Suprapubic skin (tissue), 4 donors: ENCODE results near the gene NCOA5. TPM values are rescaled to one million over a fixed set of nuclear protein-coding genes. Genes with fewer than 3 reads are reported as not detected.
A peak's percentile ranks its signal among the peaks of the same experiment; 100 is the strongest.

Experiments
- DNase-seq, 2 donors: peaks; one replicate each; pipeline ENCODE4 v3.0.0-alpha.2; 2019; ENCODE audit warnings: low spot score in 2 of 2
- H3K27ac ChIP-seq: fragments of 200-600 bp; sonication (generic); one replicate; pipeline ENCODE4 v1.5.1; 2019
- H3K27me3 ChIP-seq: fragments of 200-600 bp; sonication (generic); one replicate; pipeline ENCODE4 v1.5.1; 2019
- H3K36me3 ChIP-seq: fragments of 200-600 bp; sonication (generic); one replicate; pipeline ENCODE4 v1.5.1; 2019
- H3K4me1 ChIP-seq: fragments of 200-600 bp; sonication (generic); one replicate; pipeline ENCODE4 v1.5.1; 2019
- H3K4me3 ChIP-seq: fragments of 200-600 bp; sonication (generic); one replicate; pipeline ENCODE4 v1.5.1; 2019; ENCODE audit warnings: mild to moderate bottlenecking
- H3K9me3 ChIP-seq: fragments of 200-600 bp; sonication (generic); one replicate; pipeline ENCODE4 v1.5.1; 2019
- CTCF ChIP-seq, 2 donors: fragments of 200-600 bp in 1 of 2; fragments of 450-650 bp in 1 of 2; sonication (generic) in 1 of 2; IDR thresholded peaks; one replicate each; pipeline ENCODE4 v1.5.1; 2016 to 2019; ENCODE audit warnings: antibody characterized with exemption in 2 of 2, mild to moderate bottlenecking in 1 of 2, moderate library complexity in 1 of 2
- EP300 ChIP-seq: sonication (generic); formaldehyde crosslinking; IDR thresholded peaks from one replicate; pipeline ENCODE4 v1.6.1; 2017; ENCODE audit warnings: antibody characterized with exemption
- POLR2A ChIP-seq, 2 donors: fragments of 450-650 bp; IDR thresholded peaks; one replicate each; pipeline ENCODE4 v1.6.1; 2017; ENCODE audit warnings: antibody characterized with exemption in 2 of 2, mild to moderate bottlenecking in 2 of 2, moderate library complexity in 2 of 2
- POLR2AphosphoS5 ChIP-seq, 3 donors: sonication (generic); formaldehyde crosslinking; IDR thresholded peaks; one replicate each; pipeline ENCODE4 v1.6.1; 2017; ENCODE audit warnings: antibody characterized with exemption in 3 of 3
- WGBS: methylation state at CpG from one replicate; pipeline ENCODE4 v1.1.5; 2018; 5-methylcytosine and 5-hydroxymethylcytosine counted together
- total RNA-seq, 4 donors: library from RNA; depleted of rRNA; stranded (reverse); fragments of >200 nt; gene quantifications; one replicate each; pipeline ENCODE4 v1.1.0, GENCODE V29; 2016

Gene NCOA5
- 10 to 100 TPM; 23.2 to 30.1 (median 25.2) TPM for total RNA-seq

GRCh38 chr20:46089417-46090388 is at the start of gene NCOA5:
NCOA5 (minus strand) TSS chr20:46089962; CDS start chr20:46079424, 10,538 bp downstream.
- Histone ChIP-seq H3K27ac (peak within 1 kb of the TSS; percentile 98), H3K27me3 (no peaks in the 10 kb centered on the region), H3K4me1 (peaks cover 48% of the 10 kb centered on the region), H3K4me3 (peak within 1 kb of the TSS; percentile 84), H3K36me3 (no peaks in the 10 kb centered on the region), H3K9me3 (no peaks in the 10 kb centered on the region)
- under 1% methylated on average over 24 of the region's 100 CpGs for WGBS
- peak; percentile 95 to 96 for DNase-seq
- no peak for TF ChIP-seq CTCF (IDR thresholded peaks at IDR 0.05)
- TF ChIP-seq POLR2AphosphoS5 (IDR thresholded peaks at IDR 0.05), result peak; percentile 64 to 94 (median 72)
- peak; percentile 92 to 95 for TF ChIP-seq POLR2A (IDR thresholded peaks at IDR 0.05)

- H3K27ac ChIP-seq, result peak overlapping the region; percentile 44
- no peaks in the 10 kb centered on the region for H3K9me3 ChIP-seq
- H3K4me3 ChIP-seq, result no peak overlapping the region
- no peak for TF ChIP-seq POLR2A (IDR thresholded peaks at IDR 0.05)
- TF ChIP-seq CTCF (IDR thresholded peaks at IDR 0.05), result no peak
- TF ChIP-seq EP300, result no peak
- no peaks in the 10 kb centered on the region for H3K36me3 ChIP-seq
- H3K27me3 ChIP-seq, result peaks cover 31% of the 10 kb centered on the region
- no peak for DNase-seq
- peaks cover 38% of the 10 kb centered on the region for H3K4me1 ChIP-seq
- 24% methylated on average over 5 of the region's 8 CpGs for WGBS
These were observed 49.6 kb upstream of the NCOA5 start for GRCh38 chr20:46139266-46139889.

GRCh38 chr20:46137816-46138215 is 48.1 kb upstream of the NCOA5 start:
- no peaks in the 10 kb centered on the region for H3K9me3 ChIP-seq
- no peak for DNase-seq
- no peak for TF ChIP-seq CTCF (IDR thresholded peaks at IDR 0.05)
- no peak for TF ChIP-seq POLR2AphosphoS5 (IDR thresholded peaks at IDR 0.05)
- TF ChIP-seq EP300, result no peak
- TF ChIP-seq POLR2A (IDR thresholded peaks at IDR 0.05), result no peak
- H3K27ac ChIP-seq, result no peak overlapping the region
- peaks cover 38% of the 10 kb centered on the region for H3K4me1 ChIP-seq
- H3K27me3 ChIP-seq, result peaks cover 36% of the 10 kb centered on the region
- H3K4me3 ChIP-seq, result no peak overlapping the region
- WGBS, result 57% methylated on average over 5 of the region's 5 CpGs
- no peaks in the 10 kb centered on the region for H3K36me3 ChIP-seq

- WGBS, result 45% methylated on average over 12 of the region's 12 CpGs
- DNase-seq, result no peak
- H3K27ac ChIP-seq, result no peak overlapping the region
- peaks cover 33% of the 10 kb centered on the region for H3K27me3 ChIP-seq
- TF ChIP-seq CTCF (IDR thresholded peaks at IDR 0.05) (no peak), EP300 (no peak), POLR2A (IDR thresholded peaks at IDR 0.05) (no peak), POLR2AphosphoS5 (IDR thresholded peaks at IDR 0.05) (no peak)
- H3K4me3 ChIP-seq, result no peak overlapping the region
- H3K4me1 ChIP-seq, result peaks cover 43% of the 10 kb centered on the region
- H3K36me3 ChIP-seq, result no peaks in the 10 kb centered on the region
- no peaks in the 10 kb centered on the region for H3K9me3 ChIP-seq
These were observed 46.3 kb upstream of the NCOA5 start for GRCh38 chr20:46135856-46136633.
